ENCODE measurements around the gene GAS2L2.
"Not testable (repeated sequence)": the region's sequence is repeated elsewhere in the genome, so short reads cannot be mapped to it uniquely, and the experiment has no call there.

Gene GAS2L2

DNA sequence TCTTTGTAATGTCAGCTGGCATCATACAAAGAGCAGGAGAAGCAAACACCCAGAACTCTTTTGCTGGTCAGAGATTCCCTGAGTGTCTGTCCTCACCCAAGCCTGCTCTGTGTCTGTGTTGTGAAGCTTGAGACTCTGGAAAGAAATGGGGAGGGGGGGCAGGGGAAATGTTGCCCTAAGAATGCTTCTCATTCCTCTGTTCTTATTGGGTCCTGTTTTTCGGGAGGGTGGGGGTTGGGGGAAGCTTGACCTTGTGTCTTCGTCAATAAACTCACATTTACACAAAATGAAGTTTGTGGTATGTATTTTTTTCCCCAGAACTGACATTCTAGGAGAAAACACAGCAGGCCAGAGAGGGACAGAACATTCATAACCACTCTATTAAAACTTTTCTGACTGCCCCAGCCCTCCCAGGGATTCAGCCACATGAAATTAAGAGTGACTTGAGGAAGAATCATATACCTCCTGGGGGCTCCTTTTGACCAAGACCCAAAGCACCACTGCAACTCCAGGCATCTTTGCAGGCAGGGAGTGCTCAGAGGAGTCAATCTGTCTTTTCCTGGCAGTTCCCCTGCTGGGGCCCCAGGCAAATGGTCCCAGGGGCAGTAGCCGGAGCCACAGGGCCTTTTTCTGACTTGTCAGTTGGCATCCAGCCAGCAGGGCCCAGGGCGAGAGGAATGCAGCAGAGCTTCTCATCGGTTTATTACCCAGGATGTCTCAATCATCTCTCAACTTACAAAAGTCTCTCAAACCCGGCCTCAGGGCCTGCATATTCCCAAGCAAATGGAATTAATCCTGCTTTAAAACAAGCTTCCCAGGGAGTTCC, 26.7 kb downstream of the GAS2L2 start:
- DNase-seq: no peak

DNA sequence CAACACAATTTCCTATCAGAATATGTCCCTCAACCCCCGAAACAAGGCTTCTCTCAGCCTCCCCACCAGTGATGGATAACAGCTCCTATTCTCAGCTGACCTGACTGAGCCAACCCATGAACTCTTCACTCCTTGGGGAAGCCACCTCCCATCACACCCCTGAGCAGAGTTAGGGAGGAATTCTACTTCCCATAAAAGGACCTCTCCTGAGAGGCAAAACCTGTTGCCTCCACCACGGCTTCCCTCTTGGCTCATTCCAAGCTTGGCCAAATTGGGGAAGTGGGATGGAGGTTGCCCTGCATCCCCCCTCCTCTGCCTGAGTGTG, 27.3 kb downstream of the GAS2L2 start:
- DNase-seq: no peak

DNA sequence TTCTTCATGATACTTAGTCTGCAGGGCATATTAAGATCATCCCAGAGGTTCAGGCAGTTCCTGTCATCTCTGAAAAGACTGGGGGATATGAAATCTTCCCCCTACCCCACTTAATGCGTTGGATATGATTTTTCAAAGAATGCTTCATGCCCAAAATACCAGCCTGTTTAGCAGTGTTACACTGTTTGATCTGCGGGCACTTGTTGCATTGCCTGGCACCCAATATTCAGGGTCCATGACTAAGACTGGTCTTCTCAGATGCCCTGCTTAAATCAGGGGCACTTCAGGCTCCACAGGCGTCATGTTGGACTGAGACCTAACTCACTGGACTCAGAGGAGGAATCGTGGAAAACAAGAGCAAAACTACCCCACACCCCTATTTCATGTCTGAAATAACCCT, 28.0 kb downstream of the GAS2L2 start:
- no peak for DNase-seq

DNA sequence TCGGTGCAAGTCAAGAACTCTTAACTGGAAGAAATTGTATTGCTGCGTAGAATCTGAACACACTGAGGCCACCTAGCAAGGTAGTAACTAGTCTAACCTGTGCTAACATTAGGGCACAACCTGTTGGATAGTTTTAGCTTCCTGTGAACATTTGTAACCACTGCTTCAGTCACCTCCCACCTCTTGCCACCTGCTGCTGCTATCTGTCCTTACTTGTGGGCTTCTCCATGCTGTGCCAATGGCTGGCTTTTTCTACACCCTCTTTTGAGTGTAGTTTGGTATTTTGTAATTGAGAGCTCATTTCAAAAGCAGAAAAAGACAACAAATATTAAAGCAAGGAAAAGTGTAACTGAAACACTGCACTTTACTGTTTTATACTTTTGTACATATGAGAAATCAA, 29.3 kb downstream of the GAS2L2 start:
- no peak for DNase-seq

DNA sequence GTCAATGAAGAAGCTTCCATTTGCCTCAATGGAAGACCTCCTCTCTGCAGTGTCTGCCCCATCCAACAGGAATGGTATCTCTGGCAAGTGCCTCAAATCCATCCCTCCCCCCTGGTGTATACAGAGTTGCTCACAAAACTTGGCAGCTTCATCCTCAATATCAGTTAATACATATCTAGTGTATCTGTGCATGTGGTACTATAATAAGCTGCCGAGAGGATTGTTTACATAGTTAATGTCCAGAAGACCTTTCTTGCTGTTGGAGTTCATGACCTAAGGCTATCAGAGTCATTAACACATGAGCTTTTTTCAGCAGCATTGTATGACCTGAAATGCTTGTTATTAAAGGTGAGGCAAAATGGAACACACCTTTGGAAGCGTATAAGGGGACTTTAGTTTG, 35.6 kb downstream of the GAS2L2 start:
- DNase-seq: no peak

DNA sequence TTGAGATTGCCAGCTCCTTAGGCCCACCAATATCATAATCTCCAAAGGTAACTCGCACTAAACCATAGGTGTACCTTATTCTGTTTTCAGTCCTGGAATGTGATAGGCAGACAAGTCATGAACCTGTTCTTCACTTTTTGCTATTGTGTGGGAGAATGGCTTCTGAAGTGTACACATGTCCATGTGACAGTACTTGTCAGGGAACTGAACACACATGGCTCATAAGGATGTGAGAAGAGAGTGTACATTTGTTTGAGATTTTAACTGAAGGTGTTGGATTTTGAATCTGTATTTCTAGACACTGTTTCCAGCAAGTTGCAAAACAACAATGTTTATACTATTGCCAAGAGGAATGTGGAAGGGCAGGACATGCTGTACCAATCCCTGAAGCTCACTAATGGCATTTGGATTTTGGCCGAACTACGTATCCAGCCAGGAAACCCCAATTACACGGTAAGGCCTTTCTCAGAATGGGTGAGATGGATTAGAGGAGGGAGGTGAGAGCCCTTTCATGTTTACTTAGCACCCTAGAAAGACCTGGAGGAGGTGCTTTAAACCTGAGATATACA, 36.1 kb downstream of the GAS2L2 start:
- no peak for DNase-seq

DNA sequence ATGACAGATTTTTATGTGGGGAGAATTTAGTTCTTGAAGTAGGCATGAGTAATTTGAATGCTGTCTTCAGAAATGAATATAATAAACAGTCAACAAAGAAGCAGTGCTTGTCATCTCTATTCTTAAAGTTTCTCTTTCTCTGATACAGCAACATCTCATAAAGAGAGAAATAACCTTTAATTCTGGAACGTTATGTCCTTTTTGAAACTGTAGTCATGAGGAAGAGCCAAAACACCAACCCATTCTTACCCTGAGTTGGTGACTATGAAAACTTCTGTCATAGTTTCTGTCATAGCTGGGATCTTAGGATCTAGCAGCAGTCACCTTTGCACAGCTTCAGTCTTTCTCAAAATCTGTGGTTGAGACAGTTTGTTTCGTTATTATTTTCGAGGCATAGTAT, 36.9 kb downstream of the GAS2L2 start:
- no peak for DNase-seq

DNA sequence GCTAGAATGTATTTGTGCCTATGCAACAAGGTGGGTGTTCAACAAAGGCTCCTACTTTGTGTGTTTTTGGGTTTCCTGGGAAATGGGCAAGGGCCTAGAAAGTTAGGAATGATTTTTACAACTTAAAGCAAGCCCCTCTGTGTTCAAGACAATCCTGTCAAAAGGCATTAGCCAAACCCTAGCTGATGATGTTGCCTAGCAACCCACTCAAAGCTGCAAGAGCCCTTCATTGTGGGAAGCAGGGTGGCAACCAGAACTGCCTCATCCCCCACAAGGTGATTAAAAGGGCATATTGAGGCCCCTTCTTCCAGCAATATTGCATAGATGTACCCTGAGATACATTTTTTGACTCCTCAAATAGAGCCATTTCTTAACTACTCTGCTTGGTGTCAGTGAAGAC, 37.6 kb downstream of the GAS2L2 start:
- no peak for DNase-seq

DNA sequence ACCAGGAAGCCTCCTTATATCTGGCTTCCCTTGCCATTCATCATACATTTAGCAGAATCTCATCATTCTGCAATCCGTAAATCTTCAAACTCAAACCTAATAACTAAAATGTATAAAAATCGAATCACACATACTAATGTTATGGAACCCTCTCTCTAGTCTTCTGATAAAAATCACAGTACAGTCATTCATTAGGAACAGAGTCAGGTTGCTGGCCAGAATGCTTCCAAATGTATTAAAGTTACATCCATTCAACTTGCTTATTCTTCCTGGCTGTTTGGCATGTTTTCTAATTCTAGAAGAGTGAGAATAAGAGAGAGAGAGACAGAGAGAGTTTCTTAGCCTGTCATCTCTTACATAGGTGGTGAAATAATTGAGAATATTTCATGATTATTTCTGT, 38.1 kb downstream of the GAS2L2 start:
- DNase-seq: no peak

DNA sequence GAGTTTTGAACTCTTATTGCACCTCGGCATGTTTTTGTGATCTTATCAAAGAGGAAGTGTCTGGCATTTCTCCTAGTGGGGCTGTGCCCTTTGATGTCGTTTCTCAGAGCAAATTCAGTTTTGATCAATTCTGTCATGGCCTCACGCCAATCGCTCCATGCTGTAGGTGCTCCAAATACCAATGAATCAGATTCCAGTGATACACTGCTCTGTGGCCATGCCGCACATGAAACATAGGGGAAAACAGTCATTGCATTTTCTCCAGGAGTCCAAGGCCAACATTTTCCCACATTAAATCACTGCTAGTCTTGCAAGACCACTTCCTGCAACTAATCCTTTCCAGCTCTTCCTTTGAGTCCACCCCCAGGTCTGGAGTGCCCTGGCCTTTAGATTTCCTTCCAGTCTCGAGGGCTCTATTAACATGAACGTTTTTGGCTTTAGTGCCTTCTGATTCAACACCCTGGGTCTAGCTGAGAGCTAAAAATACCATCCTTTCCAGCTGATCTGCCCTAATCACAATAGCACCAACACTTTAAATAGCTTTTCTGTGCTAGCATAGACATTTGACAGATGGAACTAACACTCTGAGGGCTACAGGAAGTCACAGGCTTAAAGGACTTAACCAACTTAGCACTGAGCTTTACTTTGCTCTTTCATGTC, 39.8 kb downstream of the GAS2L2 start:
- DNase-seq: no peak

DNA sequence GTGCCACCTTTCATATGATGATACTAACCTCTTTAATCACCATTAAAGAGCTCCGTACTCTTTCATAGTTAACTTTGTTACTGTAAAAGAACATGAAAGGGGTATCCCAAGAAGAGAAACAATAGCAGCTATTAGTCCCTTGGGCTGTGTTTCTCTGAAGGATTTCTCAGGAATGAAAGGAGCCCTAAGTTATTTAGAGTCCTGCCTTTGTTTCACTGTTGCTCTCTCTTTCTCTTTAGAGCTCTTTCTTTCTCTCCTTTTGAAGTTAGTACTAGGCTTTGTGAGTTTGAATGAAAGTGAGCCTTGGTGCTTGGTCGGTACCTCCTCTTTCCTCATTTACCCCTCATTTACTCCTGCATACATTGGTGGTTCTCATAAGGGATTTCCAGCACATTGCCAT, 42.1 kb downstream of the GAS2L2 start:
- DNase-seq: no peak

DNA sequence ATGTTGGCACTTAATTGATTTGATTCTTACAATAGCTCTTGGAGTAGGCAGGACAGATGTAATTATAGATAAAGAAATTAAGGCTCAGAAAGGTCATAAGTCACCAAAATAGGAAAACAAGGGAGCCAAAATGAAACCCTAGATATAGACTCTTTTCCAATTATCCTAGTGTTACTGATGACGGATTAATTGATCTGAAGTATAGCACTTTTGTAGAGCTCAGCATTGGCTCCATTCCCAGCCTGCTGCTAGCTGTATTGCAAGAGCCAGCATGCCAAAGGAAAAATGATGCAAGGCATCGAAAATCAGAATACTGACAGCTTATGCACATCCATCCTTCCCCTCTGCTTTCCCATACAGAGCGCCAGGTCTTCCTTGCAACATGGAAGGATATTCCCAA, 43.2 kb downstream of the GAS2L2 start:
- no peak for DNase-seq

DNA sequence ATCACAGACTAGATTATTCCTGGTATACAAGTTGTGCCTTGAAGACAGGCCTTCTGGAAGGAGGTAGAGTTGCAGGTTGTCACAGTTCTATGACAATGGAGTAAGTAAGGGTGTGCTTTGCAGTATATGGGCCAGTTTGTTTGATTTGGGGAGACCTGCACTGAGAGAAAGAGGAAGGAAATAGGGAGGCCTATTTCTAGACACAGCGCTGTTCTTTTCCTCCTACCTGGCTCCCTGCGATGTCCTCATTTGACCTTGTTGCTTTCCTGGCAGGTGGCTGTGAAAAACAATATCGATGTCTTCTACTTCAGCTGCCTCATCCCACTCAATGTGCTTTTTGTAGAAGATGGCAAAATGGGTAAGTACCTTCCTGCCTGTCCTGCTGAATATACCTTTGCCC, 44.1 kb downstream of the GAS2L2 start:
- DNase-seq: no peak

DNA sequence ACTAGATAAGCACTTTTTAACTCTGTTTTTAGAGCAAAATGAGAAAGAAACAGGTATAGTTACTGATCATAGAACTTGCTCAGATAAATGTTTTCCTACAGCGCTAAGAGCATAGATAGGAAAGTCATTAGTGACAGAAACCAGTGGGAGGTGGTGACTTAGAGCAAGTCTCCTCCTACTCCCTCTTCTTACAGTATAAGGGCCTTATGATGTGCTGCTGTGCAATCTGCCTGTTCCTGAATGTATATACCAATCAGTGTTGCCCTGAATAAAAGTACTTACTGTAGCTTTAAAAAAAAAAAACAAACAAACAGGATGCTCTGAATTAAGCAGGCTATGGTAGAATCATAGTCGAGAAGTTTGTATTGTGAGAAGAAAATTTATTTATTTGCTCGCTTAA, 44.9 kb downstream of the GAS2L2 start:
- no peak for DNase-seq

DNA sequence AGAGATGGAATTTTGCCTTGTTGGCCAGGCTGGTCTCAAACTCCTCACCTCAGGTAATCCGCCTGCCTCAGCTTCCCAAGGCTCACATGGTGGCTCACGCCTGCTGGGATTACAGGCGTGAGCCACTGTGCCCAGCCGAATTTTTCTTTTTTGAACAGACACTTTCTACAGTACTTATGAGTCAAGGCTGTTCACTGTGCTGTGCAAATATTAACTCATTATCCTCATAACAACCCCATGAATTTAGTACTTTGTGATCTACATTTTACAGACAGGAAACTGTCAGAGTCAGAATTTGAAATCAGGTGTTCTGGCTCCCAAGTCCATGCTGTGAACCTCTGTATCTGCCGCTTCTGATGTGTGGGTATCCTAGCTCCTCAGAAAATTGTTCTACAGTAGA, 47.3 kb downstream of the GAS2L2 start:
- DNase-seq: no peak

DNA sequence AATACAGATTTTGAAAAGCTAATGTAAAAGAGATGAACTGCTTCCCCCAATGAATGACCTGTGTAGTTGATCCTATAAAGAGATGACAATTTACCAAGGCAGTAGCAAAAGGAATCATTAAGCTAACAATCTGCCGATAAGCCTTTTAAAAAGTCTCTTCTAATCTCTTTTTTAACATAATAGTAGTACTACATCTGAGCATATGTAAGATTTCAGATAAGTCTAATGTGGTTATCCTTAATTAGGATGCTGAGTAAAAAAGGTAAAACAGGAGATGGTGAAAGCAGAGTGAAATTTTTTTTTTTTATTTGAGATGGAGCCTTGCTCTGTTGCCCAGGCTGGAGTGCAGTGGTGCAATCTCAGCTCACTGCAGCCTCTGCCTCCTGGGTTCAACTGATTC, 47.8 kb downstream of the GAS2L2 start:
- DNase-seq: no peak

DNA sequence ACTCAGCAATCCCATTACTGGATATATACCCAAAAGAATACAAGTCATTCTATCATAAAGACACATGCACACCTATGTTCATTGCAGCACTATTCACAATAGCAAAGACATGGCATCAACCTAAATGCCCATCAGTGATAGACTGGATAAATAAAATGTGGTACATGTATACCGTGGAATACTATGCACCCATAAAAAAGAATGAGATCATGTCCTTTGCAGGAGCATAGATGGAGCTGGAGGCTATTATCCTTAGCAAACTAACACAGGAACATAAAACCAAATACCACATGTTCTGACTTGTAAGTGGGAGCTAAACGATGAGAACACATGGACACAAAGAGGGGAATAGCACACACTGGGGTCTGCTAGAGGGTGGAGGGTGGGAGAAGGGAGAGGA, 49.7 kb downstream of the GAS2L2 start:
- not testable (repeated sequence) for DNase-seq

DNA sequence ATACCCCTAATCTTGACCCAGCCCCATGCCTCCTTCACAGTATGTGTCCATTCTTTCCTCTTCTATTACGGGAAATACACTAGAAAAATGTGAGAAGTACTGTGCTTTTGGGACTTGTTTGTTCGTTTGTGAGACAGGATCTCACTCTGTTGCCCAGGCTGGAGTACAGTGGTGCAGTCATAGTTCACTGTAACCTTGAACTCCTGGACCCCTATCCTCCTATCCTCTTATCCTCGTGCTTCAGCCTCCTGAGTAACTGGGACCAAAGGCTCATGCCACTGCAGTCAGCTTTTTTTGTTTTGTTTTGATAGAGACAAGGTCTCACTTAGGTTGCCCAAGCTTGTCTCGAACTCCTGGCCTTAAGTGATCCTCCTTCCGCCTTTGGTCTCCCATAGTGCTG, 51.5 kb downstream of the GAS2L2 start:
- DNase-seq: no peak

DNA sequence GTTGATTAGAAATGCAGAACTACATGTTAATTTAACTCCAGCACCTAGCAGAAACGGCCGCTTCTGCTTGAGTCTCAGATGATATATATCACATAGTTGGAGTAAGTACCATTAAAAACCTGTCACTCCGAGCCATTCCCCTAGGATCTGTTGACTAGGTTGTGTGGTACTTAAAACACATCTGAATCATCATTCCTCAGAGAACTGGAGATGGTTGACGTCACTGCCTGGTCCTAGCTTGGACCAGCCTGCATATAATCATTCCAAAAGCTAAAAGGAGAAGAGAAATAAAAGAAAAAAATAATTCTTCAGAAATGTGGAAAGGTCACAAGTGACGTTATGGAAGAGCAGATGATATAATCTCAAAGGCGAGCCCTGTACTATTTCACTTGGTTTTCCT, 52.9 kb downstream of the GAS2L2 start:
- no peak for DNase-seq

DNA sequence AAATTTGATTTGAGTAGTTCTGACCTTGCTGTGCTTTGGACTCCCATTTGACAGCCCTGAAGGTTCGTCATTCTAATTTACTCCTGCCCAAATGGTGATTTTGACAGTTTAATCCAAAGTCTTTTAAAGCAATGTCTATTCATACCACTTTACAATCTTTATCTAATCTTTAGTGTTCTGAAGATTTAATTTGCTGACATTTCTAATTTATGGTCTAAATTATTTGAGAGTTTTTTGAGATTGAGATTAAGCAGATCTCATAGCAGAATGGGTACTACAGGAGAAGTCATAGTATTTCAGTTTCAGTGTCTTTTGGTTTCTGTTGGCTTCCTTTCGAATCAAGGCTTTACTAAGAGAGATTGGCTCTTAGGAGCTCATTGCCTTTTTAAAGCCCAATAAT, 54.2 kb downstream of the GAS2L2 start:
- DNase-seq: no peak

DNA sequence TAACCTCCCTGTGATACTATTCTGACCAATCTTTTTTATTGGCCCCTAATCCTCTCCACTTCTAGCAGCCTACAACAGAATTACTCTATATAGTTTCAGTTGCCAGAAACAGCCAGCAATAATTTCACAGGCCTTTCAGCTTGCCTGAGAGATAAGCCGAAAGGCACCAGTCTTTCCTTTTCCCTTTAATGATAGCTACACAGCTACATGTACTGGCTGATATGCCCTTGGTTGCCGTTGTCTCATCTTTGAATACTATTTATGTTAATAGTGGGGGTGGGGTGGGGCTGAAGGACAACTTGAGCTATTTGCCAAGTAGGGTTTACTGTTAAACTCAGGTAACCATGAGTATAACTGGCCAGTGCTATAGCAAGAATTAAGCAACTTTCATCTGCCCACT, 57.4 kb downstream of the GAS2L2 start:
- DNase-seq: no peak

DNA sequence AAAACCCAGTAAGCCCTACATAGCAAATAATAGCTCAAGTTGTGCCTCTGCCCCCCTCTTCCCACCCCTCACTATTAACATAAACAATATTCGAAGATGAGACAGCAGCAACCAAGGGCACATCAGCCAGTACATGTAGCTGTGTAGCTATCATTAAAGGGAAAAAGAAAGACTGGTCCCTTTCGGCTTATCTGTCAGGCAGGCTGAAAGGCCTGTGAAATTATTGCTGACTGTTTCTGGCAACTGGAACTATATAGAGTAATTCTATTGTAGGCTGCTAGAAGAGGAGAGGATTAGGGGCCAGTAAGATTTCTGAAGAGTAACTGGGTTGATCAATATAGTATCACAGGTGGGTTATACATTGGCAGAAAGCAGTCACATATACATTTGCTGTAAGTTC, 58.1 kb downstream of the GAS2L2 start:
- no peak for DNase-seq
